GM18909 (cell line): Measurements from ENCODE around the gene POLD2.

ENCODE experiments used
- ATAC-seq: cut with Tn5 transposase; IDR thresholded peaks from one replicate; pipeline ENCODE4 v1.9.1; 2021; ENCODE audit warnings: mild to moderate bottlenecking; ENCODE audit not compliant: unreplicated experiment, poor library complexity

The POLD2 gene

DNA sequence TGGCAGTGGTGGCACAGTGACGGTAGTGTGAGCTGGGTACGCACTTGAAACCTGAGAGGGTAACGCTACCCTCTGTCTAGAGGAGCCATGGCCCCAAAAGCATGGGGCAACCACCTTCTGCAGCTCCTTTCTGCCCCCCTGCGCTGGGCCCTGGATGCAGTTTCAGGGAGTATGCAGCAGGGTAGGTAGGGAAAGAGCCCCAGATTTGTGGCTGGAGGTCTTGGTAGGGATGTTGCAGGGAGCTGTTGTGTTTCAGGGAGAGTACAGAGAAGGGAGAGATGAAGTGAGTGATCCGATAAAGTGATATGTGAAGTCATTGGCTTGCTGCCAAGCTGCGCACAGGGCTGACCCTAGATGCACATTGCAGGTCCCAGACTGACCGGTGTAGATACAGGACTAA, 55.3 kb downstream of the POLD2 start:
- no peak for ATAC-seq

DNA sequence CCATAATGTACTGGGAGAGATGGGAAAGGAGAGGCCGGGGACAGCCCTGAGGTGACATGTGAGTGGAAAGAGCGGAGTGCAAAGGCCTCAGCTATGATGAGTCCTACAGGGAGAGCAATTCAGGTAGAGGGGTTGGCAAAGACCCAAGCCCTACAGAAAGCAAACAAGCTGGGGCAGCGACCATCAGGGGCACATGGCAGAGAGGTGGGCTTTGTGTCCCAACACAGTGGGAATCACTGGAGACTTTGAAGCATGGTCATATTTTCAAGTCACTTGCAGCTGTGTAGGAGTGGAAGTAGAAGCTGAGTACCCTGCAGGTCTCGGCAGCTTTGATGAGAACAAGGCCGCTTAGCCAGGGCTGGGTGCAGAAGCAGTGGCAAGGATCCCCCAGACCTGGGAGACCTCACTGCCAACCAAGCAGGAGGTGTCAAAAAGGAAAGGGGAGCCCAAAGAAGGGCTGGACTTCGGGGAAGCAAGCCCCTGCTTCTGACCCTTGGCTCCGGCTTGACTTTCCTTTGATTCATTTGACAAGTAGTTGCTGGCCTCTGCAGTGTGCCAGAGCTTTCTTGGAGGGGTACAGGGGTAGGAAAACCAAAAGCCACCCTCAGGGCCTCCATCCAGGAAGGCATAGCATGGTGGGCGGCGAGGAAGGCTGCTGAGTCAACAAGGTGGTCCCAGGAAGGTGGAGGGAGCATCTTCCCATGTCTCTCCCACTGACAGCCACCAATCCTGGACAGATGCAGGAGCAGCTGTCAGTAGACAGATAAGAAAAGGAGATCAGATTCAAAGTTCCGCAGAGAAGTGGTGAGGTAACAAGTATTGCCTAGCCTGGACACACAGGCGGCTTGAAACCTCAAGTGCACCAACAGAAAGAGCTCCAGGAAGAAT, 56.0 kb downstream of the POLD2 start:
- no peak for ATAC-seq

DNA sequence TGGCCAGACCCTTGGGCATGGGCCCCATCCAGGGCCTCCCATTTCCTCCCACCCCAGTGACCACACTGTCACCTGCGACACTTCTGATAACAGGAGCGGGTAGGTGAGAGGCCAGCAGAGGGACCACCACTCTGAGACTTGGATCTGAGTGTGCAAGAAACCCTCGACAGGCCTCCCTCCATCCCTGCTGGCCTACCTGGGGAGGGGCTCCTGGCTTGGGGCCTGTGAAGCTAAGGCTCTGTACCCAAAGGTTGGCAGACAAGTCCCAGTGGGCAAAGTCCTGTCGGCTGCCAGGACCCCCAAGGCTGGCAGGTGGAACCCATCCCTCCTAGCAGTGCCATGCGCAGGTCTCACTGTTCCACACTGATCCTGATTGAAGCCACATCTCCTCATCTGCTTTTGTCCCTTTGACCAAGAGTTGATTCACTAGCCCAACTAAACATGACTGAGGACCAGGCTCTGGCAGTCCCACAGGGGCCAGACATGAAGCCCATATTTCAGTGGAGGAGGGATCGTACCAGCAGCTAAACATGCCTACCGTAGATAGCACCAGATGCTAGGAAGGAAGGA, 56.8 kb downstream of the POLD2 start:
- ATAC-seq: no peak

GRCh38 chr7:44066111-44066460, 57.3 kb downstream of the POLD2 start:
- no peak for ATAC-seq

DNA sequence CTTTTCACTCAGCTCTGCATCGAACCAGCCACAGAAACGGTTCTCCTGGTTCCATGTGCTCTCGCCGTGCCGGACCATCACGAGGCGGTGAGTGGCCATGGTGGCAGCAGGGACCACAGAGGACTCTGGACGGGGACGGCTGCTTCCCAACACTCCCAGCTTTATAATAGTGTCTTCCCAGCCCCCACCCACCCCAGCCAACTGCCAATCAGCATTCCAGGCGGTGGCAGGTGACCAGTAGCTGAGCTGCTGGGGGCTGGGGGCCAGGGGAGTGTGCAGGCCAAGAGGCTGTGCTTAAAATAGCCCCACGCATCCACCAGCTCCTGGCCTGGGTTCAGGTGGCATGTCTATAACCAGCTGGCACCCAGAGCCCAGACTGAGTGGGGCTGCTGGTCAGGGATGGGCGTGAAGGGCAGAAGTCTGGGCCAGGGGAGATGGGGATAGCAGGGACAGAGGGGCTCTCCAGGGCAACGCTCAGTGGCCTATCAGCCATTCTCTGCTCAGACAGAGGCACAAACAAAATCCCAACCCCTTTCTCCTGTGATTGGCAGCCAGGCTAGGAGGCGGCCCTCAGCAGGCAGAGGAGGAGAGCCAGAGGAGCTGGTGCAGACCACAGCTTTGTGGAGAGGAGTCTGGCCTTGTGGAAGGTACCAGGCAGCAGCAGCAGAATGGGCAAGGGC, 57.8 kb downstream of the POLD2 start, which contains the start of gene PGAM2:
TSS of gene PGAM2 (minus strand) at position 137 of the 680 bp plus-strand sequence. CDS start at position 99, 38 bp downstream.
- ATAC-seq: no peak

DNA sequence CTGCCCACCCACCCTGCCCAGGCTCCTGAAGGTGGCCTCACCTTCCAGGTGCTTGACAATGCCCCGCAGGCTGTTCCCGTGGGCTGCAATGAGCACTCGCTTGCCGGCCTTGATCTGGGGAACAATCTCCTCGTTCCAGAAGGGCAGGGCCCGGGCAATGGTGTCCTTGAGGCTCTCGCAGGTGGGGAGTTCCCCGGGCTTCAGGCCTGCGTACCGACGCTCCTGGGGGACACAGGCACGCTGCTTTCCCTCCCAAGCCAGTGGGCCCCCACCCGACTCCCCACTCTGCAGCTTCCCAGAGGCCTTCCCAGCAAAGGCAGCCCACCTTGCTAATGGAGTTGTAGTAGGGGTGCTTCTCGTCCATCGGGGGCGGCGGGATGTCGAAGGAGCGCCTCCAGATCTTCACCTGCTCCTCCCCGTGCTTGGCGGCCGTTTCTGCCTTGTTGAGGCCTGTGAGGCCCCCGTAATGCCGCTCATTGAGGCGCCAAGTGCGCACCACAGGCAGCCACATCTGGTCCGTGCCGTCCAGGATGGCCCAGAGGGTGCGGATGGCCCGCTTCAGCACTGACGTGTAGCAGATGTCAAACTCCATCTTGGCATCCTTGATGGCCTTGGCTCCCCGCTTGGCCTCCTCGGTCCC, 58.4 kb downstream of the POLD2 start:
- no peak for ATAC-seq
